SK-N-SH (cell line): ENCODE results near the gene ZGRF1. TPM values are rescaled to one million over a fixed set of nuclear protein-coding genes. Genes with fewer than 3 reads are reported as not detected.

Experiments
- CTCF ChIA-PET: fragments of 300-600, 350-600 bp; formaldehyde crosslinking; extraction: SDS; loops from one replicate; lab custom pipeline; 2021; lab: Yijun Ruan, JAX
- POLR2A ChIA-PET: fragments of 350-600 bp; sonication (Branson Sonifier 250); formaldehyde crosslinking; extraction: SDS; loops from one replicate; lab custom pipeline; 2020; ENCODE audit warnings: antibody characterized with exemption, inconsistent platforms; lab: Yijun Ruan, JAX
- DNase-seq: peaks from one replicate; pipeline ENCODE4 v3.0.0; 2012
- H2AFZ ChIP-seq: fragments of 200-600 bp; sonication (generic); 2 replicates; pipeline ENCODE4 v1.8.1; 2016; ENCODE audit warnings: antibody characterized with exemption, mild to moderate bottlenecking, low read depth
- H3F3A ChIP-seq: fragments of 200-600 bp; sonication (generic); replicated peaks from 2 replicates; pipeline ENCODE3; 2016; ENCODE audit warnings: antibody characterized with exemption, mild to moderate bottlenecking; ENCODE audit not compliant: insufficient read depth
- H3K27ac ChIP-seq, 2 experiments: fragments of 200-500 bp in 1 of 2; fragments of 200-600 bp in 1 of 2; sonication (Bioruptor generic) in 1 of 2; sonication (generic), shearing (Covaris generic) in 1 of 2; 2 replicates each; pipeline versions ENCODE4 v1.5.1 to v1.6.1; 2014 to 2016; ENCODE audit warnings: low read depth in 2 of 2, inconsistent platforms in 1 of 2, low read length in 1 of 2, mild to moderate bottlenecking in 1 of 2, mixed read lengths in 1 of 2
- H3K27me3 ChIP-seq: fragments of 200-600 bp; sonication (generic), shearing (Covaris generic); 2 replicates; pipeline ENCODE4 v1.6.1; 2016; ENCODE audit warnings: mixed run types; ENCODE audit not compliant: insufficient read depth
- H3K36me3 ChIP-seq, 2 experiments: fragments of 200-500 bp in 1 of 2; fragments of 200-600 bp in 1 of 2; sonication (Bioruptor generic) in 1 of 2; sonication (generic) in 1 of 2; replicated peaks in 1 of 2; 2 replicates each; pipeline versions ENCODE3 to v1.5.1; 2014 to 2016; ENCODE audit warnings: low read length in 1 of 2, mild to moderate bottlenecking in 1 of 2; ENCODE audit not compliant: insufficient read depth in 2 of 2, control insufficient read depth in 1 of 2
- H3K4me1 ChIP-seq, 2 experiments: fragments of 200-500 bp in 1 of 2; fragments of 200-600 bp in 1 of 2; sonication (Bioruptor generic) in 1 of 2; sonication (generic), shearing (Covaris generic) in 1 of 2; 2 replicates each; pipeline versions ENCODE4 v1.5.1 to v1.6.1; 2014 to 2016; ENCODE audit warnings: low read depth in 1 of 2, low read length in 1 of 2, mixed run types in 1 of 2; ENCODE audit not compliant: insufficient read depth in 2 of 2, control insufficient read depth in 1 of 2
- H3K4me2 ChIP-seq: fragments of 200-600 bp; sonication (generic), shearing (Covaris generic); 2 replicates; pipeline ENCODE4 v1.6.1; 2017; ENCODE audit warnings: mixed run types
- H3K4me3 ChIP-seq, 2 experiments: fragments of 200-500 bp in 1 of 2; fragments of 200-600 bp in 1 of 2; sonication (Bioruptor generic) in 1 of 2; sonication (generic), shearing (Covaris generic) in 1 of 2; 2 replicates each; pipeline versions ENCODE4 v1.5.1 to v1.8.1; 2014 to 2016; ENCODE audit warnings: low read depth in 2 of 2, inconsistent platforms in 1 of 2, low read length in 1 of 2, mild to moderate bottlenecking in 1 of 2, mixed read lengths in 1 of 2, moderate library complexity in 1 of 2
- H3K79me2 ChIP-seq: fragments of 200-600 bp; sonication (generic); 2 replicates; pipeline ENCODE4 v1.8.1; 2017; ENCODE audit warnings: mild to moderate bottlenecking; ENCODE audit not compliant: insufficient read depth
- H3K9ac ChIP-seq: fragments of 200-600 bp; sonication (generic); 2 replicates; pipeline ENCODE4 v1.6.1; 2017; ENCODE audit warnings: mixed run types
- H3K9me2 ChIP-seq: fragments of 200-600 bp; sonication (generic); 2 replicates; pipeline ENCODE4 v1.6.1; 2017; ENCODE audit warnings: mixed run types
- H3K9me3 ChIP-seq: fragments of 200-600 bp; sonication (generic); 2 replicates; pipeline ENCODE4 v1.6.1; 2017; ENCODE audit warnings: mixed run types, mild to moderate bottlenecking, moderate library complexity
- H4K20me1 ChIP-seq: fragments of 200-600 bp; sonication (generic); 2 replicates; pipeline ENCODE4 v1.6.1; 2017; ENCODE audit warnings: mild to moderate bottlenecking, mixed run types; ENCODE audit not compliant: insufficient read depth
- EP300 ChIP-seq, 2 experiments: IDR thresholded peaks; 2 replicates each; pipeline versions ENCODE4 v1.4.0 to v1.6.1; 2012; ENCODE audit warnings: borderline replicate concordance in 1 of 2, low read depth in 1 of 2, low read length in 1 of 2
- EZH2phosphoT487 ChIP-seq: fragments of 200-600 bp; sonication (generic); IDR thresholded peaks from 2 replicates; pipeline ENCODE4 v1.6.1; 2017; ENCODE audit warnings: low read depth, mixed run types, mild to moderate bottlenecking, antibody characterized with exemption, moderate library complexity, borderline replicate concordance
- FOXJ3 ChIP-seq: sonication (generic); formaldehyde crosslinking; IDR thresholded peaks from 2 replicates; pipeline ENCODE4 v1.5.1; 2020; ENCODE audit warnings: mild to moderate bottlenecking, missing genetic modification reagents
- MAX ChIP-seq: IDR thresholded peaks from 2 replicates; pipeline ENCODE4 v1.4.0; 2012; ENCODE audit warnings: low read depth
- MXI1 ChIP-seq: IDR thresholded peaks from 2 replicates; pipeline ENCODE4 v1.6.1; 2012; ENCODE audit warnings: mild to moderate bottlenecking, low read depth, low read length, improper control_type of control experiment
- NRF1 ChIP-seq: IDR thresholded peaks from 2 replicates; pipeline ENCODE4 v1.6.1; 2012; ENCODE audit warnings: low read depth, mild to moderate bottlenecking, low read length
- POLR2AphosphoS5 ChIP-seq: IDR thresholded peaks from 2 replicates; pipeline ENCODE4 v1.6.1; 2012; ENCODE audit warnings: low read depth, low read length
- RAD21 ChIP-seq: IDR thresholded peaks from 2 replicates; pipeline ENCODE4 v1.6.1; 2012; ENCODE audit warnings: mild to moderate bottlenecking, low read length
- RXRA ChIP-seq: IDR thresholded peaks from 2 replicates; pipeline ENCODE4 v1.4.0; 2012; ENCODE audit warnings: low read depth, mild to moderate bottlenecking, borderline replicate concordance
- TAF1 ChIP-seq: IDR thresholded peaks from 2 replicates; pipeline ENCODE4 v1.6.1; 2012; ENCODE audit warnings: low read depth, mild to moderate bottlenecking, low read length, moderate library complexity, borderline replicate concordance
- TCF12 ChIP-seq: IDR thresholded peaks from 2 replicates; pipeline ENCODE4 v1.4.0; 2012
- TEAD4 ChIP-seq: IDR thresholded peaks from 2 replicates; pipeline ENCODE4 v1.4.0; 2012; ENCODE audit warnings: mild to moderate bottlenecking, borderline replicate concordance; ENCODE audit not compliant: insufficient read depth
- ZBTB33 ChIP-seq: IDR thresholded peaks from 2 replicates; pipeline ENCODE4 v1.4.0; 2012; ENCODE audit warnings: low read depth, borderline replicate concordance
- WGBS: methylation state at CpG from one replicate; pipeline ENCODE4 v1.1.6; 2017; ENCODE audit warnings: low lambda C conversion rate; 5-methylcytosine and 5-hydroxymethylcytosine counted together
- polyA plus RNA-seq, 3 experiments: library from polyadenylated mRNA; depleted of rRNA; stranded (reverse); fragments of >200 nt; gene quantifications; 2 replicates each; pipeline ENCODE4 v1.2.3, GENCODE V29; 2012

Gene ZGRF1
- polyA plus RNA-seq, 1 of the 3 experiments (the other 2 are of a cell fraction): 2.4 TPM

- POLR2A ChIA-PET: no interaction called here
Observed at GRCh38 chr4:112655270-112655669, 18.6 kb upstream of the ZGRF1 start.

GRCh38 chr4:112652216-112652615 lies 15.5 kb upstream of the ZGRF1 start:
- H3K79me2 ChIP-seq: no peaks in the 10 kb centered on the region; the same call in 1 of the 2 replicates
- H3K9me3 ChIP-seq: no peaks in the 10 kb centered on the region; the same call in 1 of the 2 replicates
- 0 out of 4 replicates have a peak, but pooled peaks cover 0 to 3% of the 10 kb centered on the region in 2 experiments for H3K4me1 ChIP-seq
- ChIA-PET CTCF (interaction anchor here (1.3 to 1.4 kb wide), 2 partner anchors 113 to 443 kb away, joined by 3 to 4 read pairs; no protein-coding TSS in a partner anchor), POLR2A (no interaction called here)
- TF ChIP-seq EZH2phosphoT487 (no peak), ZBTB33 (no peak), RXRA (no peak), TAF1 (no peak)
- whole genome bisulfite sequencing: 84% methylated on average over 1 of the region's 1 CpG
- H2AFZ ChIP-seq: no peak overlapping the region
- no peak for DNase-seq
- H4K20me1 ChIP-seq: no peaks in the 10 kb centered on the region
- H3F3A ChIP-seq: peaks cover 30% of the 10 kb centered on the region
- no peaks in the 10 kb centered on the region for H3K9me2 ChIP-seq
- no peaks in the 10 kb centered on the region for H3K27me3 ChIP-seq
- no peak overlapping the region for H3K4me2 ChIP-seq
- no peak overlapping the region for H3K9ac ChIP-seq
- peaks cover 89 to 94% of the 10 kb centered on the region in 2 experiments for H3K36me3 ChIP-seq
- no peak overlapping the region for H3K4me3 ChIP-seq
- no peak overlapping the region for H3K27ac ChIP-seq

More at GRCh38 chr4:112655270-112655669, 18.6 kb upstream of the ZGRF1 start:
- Histone ChIP-seq H3K79me2 (no peaks in the 10 kb centered on the region), H3K4me2 (no peak overlapping the region), H3K36me3 (peaks cover 72 to 77% of the 10 kb centered on the region in 2 experiments), H3K4me3 (no peak overlapping the region), H4K20me1 (no peaks in the 10 kb centered on the region), H3K4me1 (no peaks in the 10 kb centered on the region), H3K27me3 (no peaks in the 10 kb centered on the region), H3K27ac (no peak overlapping the region), H3K9me2 (no peaks in the 10 kb centered on the region), H3K9me3 (no peaks in the 10 kb centered on the region), H2AFZ (no peak overlapping the region), H3K9ac (no peak overlapping the region), H3F3A (peaks cover 19% of the 10 kb centered on the region)
- no peak for DNase-seq
- 95% methylated on average over 5 of the region's 5 CpGs for WGBS
- no peak for TF ChIP-seq TCF12
- TF ChIP-seq POLR2AphosphoS5: no peak
- TF ChIP-seq ZBTB33: no peak
- no peak for TF ChIP-seq NRF1
- no peak for TF ChIP-seq MXI1
- no peak for TF ChIP-seq TEAD4
- TF ChIP-seq EP300 (IDR thresholded peaks at IDR 0.05; ENCODE audit: borderline replicate concordance in 1 of 2, low read depth in 1 of 2, low read length in 1 of 2): no peak
- TF ChIP-seq RAD21: no peak
- no peak for TF ChIP-seq FOXJ3 (CRISPR knock-in tag)
- no peak for TF ChIP-seq MAX
- CTCF ChIA-PET: interaction anchor here (0.7 to 1.7 kb wide), 4 partner anchors 12 to 110 kb away, joined by 3 to 6 read pairs (median 4); no protein-coding TSS in a partner anchor
